ENCODE results near the gene CFAP74. TPM values are rescaled to one million over a fixed set of nuclear protein-coding genes. Genes with fewer than 3 reads are reported as not detected.

Gene CFAP74
- total RNA-seq, 1 donor from 2014 or later: not detected

- TF ChIP-seq CTCF (IDR thresholded peaks at IDR 0.05; ENCODE audit: insufficient read depth, low read length, poor library complexity, severe bottlenecking): no peak
- H3K27me3 ChIP-seq (ENCODE audit: control insufficient read depth, insufficient read depth, low read length): peaks cover 19% of the 10 kb centered on the region
- no peaks in the 10 kb centered on the region for H3K36me3 ChIP-seq (ENCODE audit: control insufficient read depth, insufficient read depth, low read length)
- H3K4me3 ChIP-seq (ENCODE audit: low read depth, low read length): no peak overlapping the region
- DNase-seq (ENCODE audit: low read depth): no peak
Observed at GRCh38 chr1:1955621-1956094, 47.9 kb downstream of the CFAP74 start.

DNA sequence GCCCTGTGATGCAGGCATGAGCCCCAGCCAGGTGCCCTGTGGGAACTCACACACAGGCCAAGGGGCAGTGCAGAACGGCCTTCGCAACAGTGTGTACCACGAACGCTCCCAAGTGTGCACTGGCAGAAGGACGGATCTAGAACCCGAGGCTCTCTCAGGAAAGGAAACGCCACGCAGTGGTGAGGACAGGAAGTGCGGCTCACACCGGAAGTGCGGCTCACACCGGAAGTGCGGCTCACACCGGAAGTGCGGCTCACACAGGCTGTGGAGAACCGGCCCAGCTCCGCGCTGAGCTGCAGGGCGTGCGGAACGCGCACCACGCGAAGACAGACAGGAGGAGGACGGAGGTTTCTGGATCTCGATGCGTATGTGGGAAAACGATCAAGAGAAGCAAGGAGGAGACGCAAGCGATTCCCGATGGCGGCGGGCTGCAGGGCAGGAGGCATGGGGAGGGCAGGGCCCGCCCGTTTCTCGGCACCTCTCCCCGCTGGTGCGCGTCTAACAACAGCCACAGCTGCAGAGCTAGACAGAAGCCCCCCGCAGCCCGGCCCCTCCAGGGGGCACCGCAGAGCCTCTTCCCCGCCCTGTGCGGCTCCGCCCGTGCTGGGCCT lies 48.6 kb downstream of the CFAP74 start:
- Histone ChIP-seq H3K4me3 (ENCODE audit: low read depth, low read length) (no peak overlapping the region), H3K36me3 (ENCODE audit: control insufficient read depth, insufficient read depth, low read length) (no peaks in the 10 kb centered on the region), H3K27me3 (ENCODE audit: control insufficient read depth, insufficient read depth, low read length) (peaks cover 16% of the 10 kb centered on the region)
- no peak for DNase-seq (ENCODE audit: low read depth)
- TF ChIP-seq CTCF (IDR thresholded peaks at IDR 0.05; ENCODE audit: insufficient read depth, low read length, poor library complexity, severe bottlenecking): no peak

GRCh38 chr1:1954015-1954414 lies 49.6 kb downstream of the CFAP74 start:
- Histone ChIP-seq H3K27me3 (ENCODE audit: control insufficient read depth, insufficient read depth, low read length) (peaks cover 13% of the 10 kb centered on the region), H3K4me3 (ENCODE audit: low read depth, low read length) (no peak overlapping the region), H3K36me3 (ENCODE audit: control insufficient read depth, insufficient read depth, low read length) (no peaks in the 10 kb centered on the region)
- no peak for TF ChIP-seq CTCF (IDR thresholded peaks at IDR 0.05; ENCODE audit: insufficient read depth, low read length, poor library complexity, severe bottlenecking)
- DNase-seq (ENCODE audit: low read depth): no peak

- H3K4me3 ChIP-seq (ENCODE audit: low read depth, low read length): no peak overlapping the region
- H3K27me3 ChIP-seq (ENCODE audit: control insufficient read depth, insufficient read depth, low read length): peaks cover 2% of the 10 kb centered on the region
- DNase-seq (ENCODE audit: low read depth): no peak
- no peak for TF ChIP-seq CTCF (IDR thresholded peaks at IDR 0.05; ENCODE audit: insufficient read depth, low read length, poor library complexity, severe bottlenecking)
- no peaks in the 10 kb centered on the region for H3K36me3 ChIP-seq (ENCODE audit: control insufficient read depth, insufficient read depth, low read length)
Observed at GRCh38 chr1:1950940-1951339, 52.6 kb downstream of the CFAP74 start.

- peaks cover 2% of the 10 kb centered on the region for H3K27me3 ChIP-seq (ENCODE audit: control insufficient read depth, insufficient read depth, low read length)
Observed at GRCh38 chr1:1948783-1949182, 54.8 kb downstream of the CFAP74 start.

More at GRCh38 chr1:1948783-1949182, 54.8 kb downstream of the CFAP74 start:
- H3K4me3 ChIP-seq (ENCODE audit: low read depth, low read length): no peak overlapping the region
- no peak for DNase-seq (ENCODE audit: low read depth)
- H3K36me3 ChIP-seq (ENCODE audit: control insufficient read depth, insufficient read depth, low read length): no peaks in the 10 kb centered on the region
- no peak for TF ChIP-seq CTCF (IDR thresholded peaks at IDR 0.05; ENCODE audit: insufficient read depth, low read length, poor library complexity, severe bottlenecking)

All from kidney epithelial cell (primary cell).